ENCODE data around the gene ROBO1. TPM values are rescaled to one million over a fixed set of nuclear protein-coding genes. Genes with fewer than 3 reads are reported as not detected.

Gene ROBO1
- total and polyA plus RNA-seq, 2 of the 8 experiments (the other 6 are each of a cell fraction or from before 2014, with no cell fraction given): 51.4 to 91.0 TPM

DNA sequence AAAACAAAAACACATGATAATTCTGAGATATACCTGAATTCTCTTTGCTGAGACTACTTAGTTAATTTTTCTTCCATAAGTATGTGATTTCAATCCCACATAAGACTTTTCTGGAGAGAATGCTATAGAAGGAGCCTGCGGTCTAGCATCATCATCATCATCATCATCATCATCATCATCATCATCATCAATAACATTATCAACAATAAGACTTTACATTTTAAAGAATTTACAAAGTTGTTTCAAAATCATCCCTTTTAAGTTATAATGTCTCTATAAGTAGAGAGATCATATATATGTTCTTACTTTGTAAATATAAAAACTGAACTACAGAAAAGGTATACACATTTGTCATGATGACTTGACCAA is 965.3 kb downstream of the ROBO1 start:
- no peaks in the 10 kb centered on the region for H3K27me3 ChIP-seq (replicated peaks in 1 of 4; ENCODE audit: control insufficient read depth in 3 of 4, extremely low read depth in 1 of 4, insufficient read depth in 3 of 4, low read length in 3 of 4)
- no peak overlapping the region for H2BK120ac ChIP-seq (replicated peaks; ENCODE audit: low read depth, low read length)
- no peak overlapping the region for H4K91ac ChIP-seq (replicated peaks; ENCODE audit: insufficient read length, low read length)
- H3K9ac ChIP-seq (replicated peaks in 1 of 4; ENCODE audit: extremely low read depth in 1 of 4, low read depth in 3 of 4, low read length in 3 of 4): no peak overlapping the region
- TF ChIP-seq POLR2AphosphoS5 (IDR thresholded peaks at IDR 0.05; ENCODE audit: low read depth, low read length) (no peak), ASH2L (IDR thresholded peaks at IDR 0.05; ENCODE audit: low read length) (no peak), JUND (IDR thresholded peaks at IDR 0.05; ENCODE audit: low read length) (no peak), KDM5A (IDR thresholded peaks at IDR 0.05; ENCODE audit: low read length) (no peak), RBBP5 (IDR thresholded peaks at IDR 0.05; ENCODE audit: borderline replicate concordance, low read depth, low read length) (no peak), MAFK (IDR thresholded peaks at IDR 0.05; ENCODE audit: low read depth, low read length) (no peak), RNF2 (IDR thresholded peaks at IDR 0.05; ENCODE audit: borderline replicate concordance, low read depth, low read length, missing control alignments, poor library complexity, severe bottlenecking) (no peak), EP300 (IDR thresholded peaks at IDR 0.05; ENCODE audit: borderline replicate concordance in 1 of 2, low read depth in 2 of 2, low read length in 2 of 2) (no peak), POLR2A (IDR thresholded peaks at IDR 0.05; ENCODE audit: control extremely low read depth in 1 of 2, low read depth in 2 of 2, low read length in 2 of 2) (no peak), GABPA (IDR thresholded peaks at IDR 0.05; ENCODE audit: borderline replicate concordance, insufficient read depth, low read length) (no peak), GTF2F1 (IDR thresholded peaks at IDR 0.05; ENCODE audit: borderline replicate concordance, low read depth, low read length) (no peak), TAF7 (optimal IDR thresholded peaks at IDR 0.05; ENCODE audit: borderline replicate concordance, low read depth, low read length) (no peak)
- TF ChIP-seq, protein P1, sequence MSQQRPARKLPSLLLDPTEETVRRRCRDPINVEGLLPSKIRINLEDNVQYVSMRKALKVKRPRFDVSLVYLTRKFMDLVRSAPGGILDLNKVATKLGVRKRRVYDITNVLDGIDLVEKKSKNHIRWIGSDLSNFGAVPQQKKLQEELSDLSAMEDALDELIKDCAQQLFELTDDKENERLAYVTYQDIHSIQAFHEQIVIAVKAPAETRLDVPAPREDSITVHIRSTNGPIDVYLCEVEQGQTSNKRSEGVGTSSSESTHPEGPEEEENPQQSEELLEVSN (IDR thresholded peaks at IDR 0.05): no peak
- TF ChIP-seq, protein P2, sequence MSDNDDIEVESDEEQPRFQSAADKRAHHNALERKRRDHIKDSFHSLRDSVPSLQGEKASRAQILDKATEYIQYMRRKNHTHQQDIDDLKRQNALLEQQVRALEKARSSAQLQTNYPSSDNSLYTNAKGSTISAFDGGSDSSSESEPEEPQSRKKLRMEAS (IDR thresholded peaks at IDR 0.05): no peak
- no peak overlapping the region for H2BK5ac ChIP-seq (ENCODE audit: low read depth, low read length)
- H2AK5ac ChIP-seq (ENCODE audit: low read depth, low read length): no peak overlapping the region
- no peaks in the 10 kb centered on the region for H3K23me2 ChIP-seq (ENCODE audit: low read depth, low read length)
- no peaks in the 10 kb centered on the region for H4K20me1 ChIP-seq (replicated peaks in 1 of 2; ENCODE audit: control insufficient read depth in 1 of 2, insufficient read depth in 2 of 2, low read length in 2 of 2)
- no peak overlapping the region for H3K4ac ChIP-seq (replicated peaks; ENCODE audit: insufficient read length, low read depth, low read length)
- no peak overlapping the region for H2BK15ac ChIP-seq (ENCODE audit: low read length)
- no peak overlapping the region for H3K23ac ChIP-seq (ENCODE audit: insufficient read length)
- H3K56ac ChIP-seq (replicated peaks; ENCODE audit: insufficient read length, low read depth, low read length): no peak overlapping the region
- peaks cover 0 to 17% of the 10 kb centered on the region in 2 experiments; a peak in 2 of 4 replicates for H3K79me2 ChIP-seq (ENCODE audit: control insufficient read depth in 1 of 2, insufficient read depth in 2 of 2, low read length in 2 of 2)
- no peaks in the 10 kb centered on the region for H3K36me3 ChIP-seq (ENCODE audit: control insufficient read depth in 2 of 4, insufficient read depth in 4 of 4, low read length in 3 of 4)
- no peaks in the 10 kb centered on the region for H3K79me1 ChIP-seq (ENCODE audit: low read depth, low read length)
- H3K18ac ChIP-seq (ENCODE audit: extremely low read depth, low read length): no peak overlapping the region
- 92% methylated on average over 1 of the region's 1 CpG; no CpG with 5 or more reads in 1 of the 2 experiments for WGBS, 2 experiments (ENCODE audit: extremely low coverage in 1 of 2, insufficient coverage in 1 of 2, insufficient read length in 1 of 2, insufficient replicate concordance in 2 of 2, low coverage in 1 of 2, low lambda C conversion rate in 2 of 2, missing lambda C conversion rate in 1 of 2)
- no peak overlapping the region for H3K4me2 ChIP-seq (ENCODE audit: insufficient read depth in 1 of 2, low read depth in 2 of 2, low read length in 2 of 2)
- no peak overlapping the region for H4K8ac ChIP-seq (ENCODE audit: extremely low read depth, insufficient read depth, low read length)
- no peak for DNase-seq (ENCODE audit: low read depth in 1 of 2, low spot score in 2 of 2)
- no peak overlapping the region for H2BK20ac ChIP-seq (ENCODE audit: low read length)
- peaks cover 0 to 4% (median under 1%) of the 10 kb centered on the region in 4 experiments; a peak in 2 of 7 replicates for H3K4me1 ChIP-seq (replicated peaks in 1 of 4; ENCODE audit: control insufficient read depth in 3 of 4, insufficient read depth in 4 of 4, low read length in 3 of 4)
- H3K14ac ChIP-seq (ENCODE audit: insufficient read length): no peak overlapping the region
- no peak overlapping the region; a peak in 1 of 8 replicates for H3K4me3 ChIP-seq (ENCODE audit: extremely low read depth in 1 of 4, insufficient read depth in 2 of 4, low read depth in 3 of 4, low read length in 4 of 4)
- H3K27ac ChIP-seq (ENCODE audit: low read depth, low read length): no peak overlapping the region
- H2BK12ac ChIP-seq (ENCODE audit: low read depth, low read length): no peak overlapping the region
- no peak overlapping the region for H2AFZ ChIP-seq (ENCODE audit: low read length)
- POLR2A ChIA-PET (ENCODE audit: partially characterized antibody): no interaction called here
- no peak for FAIRE-seq
- no peaks in the 10 kb centered on the region for H3K9me3 ChIP-seq (ENCODE audit: insufficient read depth in 2 of 2, low read depth in 1 of 2, low read length in 1 of 2)
- CTCF ChIA-PET (ENCODE audit: partially characterized antibody): no interaction called here
- no peak overlapping the region for H4K5ac ChIP-seq (ENCODE audit: insufficient read length, low read depth, low read length)
